H1 (cell line): ENCODE measurements around the gene GIGYF2. TPM values are rescaled to one million over a fixed set of nuclear protein-coding genes. Genes with fewer than 3 reads are reported as not detected.
A peak's percentile ranks its signal among the peaks of the same experiment; 100 is the strongest.

Experiments used
- CTCF ChIA-PET: fragments of 300-600 bp; sonication (Branson Sonifier 250); formaldehyde crosslinking; loops from one replicate; lab custom pipeline; 2021; ENCODE audit not compliant: partially characterized antibody; lab: Charles Lee
- POLR2A ChIA-PET: fragments of 300-600 bp; sonication (Branson Sonifier 250); formaldehyde crosslinking; loops from one replicate; lab custom pipeline; 2021; ENCODE audit warnings: inconsistent platforms; ENCODE audit not compliant: partially characterized antibody; lab: Charles Lee
- DNase-seq, 2 experiments: peaks; one replicate each; pipeline versions ENCODE4 v3.0.0 to v3.0.0-alpha.2; 2010 to 2022; ENCODE audit warnings: low spot score in 2 of 2, low read depth in 1 of 2, mixed read lengths in 1 of 2
- FAIRE-seq: peaks from 2 replicates; lab custom pipeline; 2011; peaks lifted over from hg19 to GRCh38; lab: Jason Lieb, UNC
- H2AFZ ChIP-seq: 2 replicates; pipeline ENCODE4 v1.8.1; 2012; ENCODE audit warnings: low read length, inconsistent platforms
- H2AK5ac ChIP-seq: 2 replicates; pipeline ENCODE4 v1.6.1; 2013; ENCODE audit warnings: low read depth, low read length
- H2BK120ac ChIP-seq: replicated peaks from 2 replicates; pipeline ENCODE3; 2013; ENCODE audit warnings: low read depth, low read length, inconsistent platforms
- H2BK12ac ChIP-seq: 2 replicates; pipeline ENCODE4 v1.6.1; 2013; ENCODE audit warnings: low read depth, low read length
- H2BK15ac ChIP-seq: 2 replicates; pipeline ENCODE4 v1.6.1; 2013; ENCODE audit warnings: low read length
- H2BK20ac ChIP-seq: 2 replicates; pipeline ENCODE4 v1.6.1; 2013; ENCODE audit warnings: low read length
- H2BK5ac ChIP-seq: 2 replicates; pipeline ENCODE4 v1.6.1; 2013; ENCODE audit warnings: low read depth, low read length
- H3K14ac ChIP-seq: 2 replicates; pipeline ENCODE4 v1.6.1; 2013; ENCODE audit warnings: inconsistent platforms; ENCODE audit not compliant: insufficient read length
- H3K18ac ChIP-seq: 2 replicates; pipeline ENCODE4 v1.6.1; 2013; ENCODE audit warnings: low read length; ENCODE audit errors: extremely low read depth
- H3K23ac ChIP-seq: 2 replicates; pipeline ENCODE4 v1.6.1; 2013; ENCODE audit warnings: inconsistent platforms; ENCODE audit not compliant: insufficient read length
- H3K23me2 ChIP-seq: 2 replicates; pipeline ENCODE4 v1.6.1; 2013; ENCODE audit warnings: low read depth, low read length
- H3K27ac ChIP-seq: 2 replicates; pipeline ENCODE4 v1.6.1; 2011; ENCODE audit warnings: low read depth, low read length, inconsistent platforms
- H3K27me3 ChIP-seq, 4 experiments: replicated peaks in 1 of 4; 1 replicate in 1 of 4; 2 replicates in 3 of 4; pipeline versions ENCODE4 v1.6.1 to v1.8.1; 2011 to 2013; ENCODE audit warnings: low read length in 3 of 4, mild to moderate bottlenecking in 3 of 4, inconsistent platforms in 2 of 4, mixed read lengths in 2 of 4, moderate library complexity in 1 of 4; ENCODE audit not compliant: control insufficient read depth in 3 of 4, insufficient read depth in 3 of 4; ENCODE audit errors: extremely low read depth in 1 of 4
- H3K36me3 ChIP-seq, 4 experiments: 2 replicates each; pipeline versions ENCODE4 v1.6.1 to v1.8.1; 2011 to 2013; ENCODE audit warnings: mild to moderate bottlenecking in 4 of 4, low read length in 3 of 4, moderate library complexity in 2 of 4, control low read depth in 1 of 4, inconsistent platforms in 1 of 4; ENCODE audit not compliant: insufficient read depth in 4 of 4, control insufficient read depth in 2 of 4
- H3K4ac ChIP-seq: replicated peaks from 2 replicates; pipeline ENCODE3; 2013; ENCODE audit warnings: low read length, low read depth, mixed read lengths, inconsistent platforms; ENCODE audit not compliant: insufficient read length
- H3K4me1 ChIP-seq, 4 experiments: replicated peaks in 1 of 4; 1 replicate in 1 of 4; 2 replicates in 3 of 4; pipeline versions ENCODE4 v1.6.1 to v1.8.1; 2011 to 2013; ENCODE audit warnings: low read length in 3 of 4, inconsistent platforms in 2 of 4, mixed read lengths in 1 of 4; ENCODE audit not compliant: insufficient read depth in 4 of 4, control insufficient read depth in 3 of 4
- H3K4me2 ChIP-seq, 2 experiments: 2 replicates each; pipeline versions ENCODE4 v1.6.1 to v1.8.1; 2011 to 2013; ENCODE audit warnings: low read depth in 2 of 2, low read length in 2 of 2, control low read depth in 1 of 2, inconsistent platforms in 1 of 2, mild to moderate bottlenecking in 1 of 2; ENCODE audit not compliant: insufficient read depth in 1 of 2
- H3K4me3 ChIP-seq, 4 experiments: fragments of 200-600, 300-600 bp in 1 of 4; sonication (generic), shearing (Covaris generic), sonication (Bioruptor Twin) in 1 of 4; 2 replicates each; pipeline versions ENCODE4 v1.5.1 to v1.8.1; 2011 to 2016; ENCODE audit warnings: low read length in 4 of 4, low read depth in 3 of 4, control low read depth in 2 of 4, inconsistent platforms in 2 of 4, mild to moderate bottlenecking in 2 of 4, mixed read lengths in 1 of 4, moderate library complexity in 1 of 4; ENCODE audit not compliant: insufficient read depth in 2 of 4; ENCODE audit errors: extremely low read depth in 1 of 4
- H3K56ac ChIP-seq: replicated peaks from 2 replicates; pipeline ENCODE3; 2013; ENCODE audit warnings: low read depth, mild to moderate bottlenecking, mixed read lengths, low read length, inconsistent platforms; ENCODE audit not compliant: insufficient read length
- H3K79me1 ChIP-seq: 2 replicates; pipeline ENCODE4 v1.6.1; 2013; ENCODE audit warnings: low read depth, low read length, control low read depth
- H3K79me2 ChIP-seq, 2 experiments: 2 replicates each; pipeline versions ENCODE4 v1.6.1 to v1.8.1; 2012 to 2013; ENCODE audit warnings: low read length in 2 of 2, mild to moderate bottlenecking in 2 of 2, inconsistent platforms in 1 of 2; ENCODE audit not compliant: insufficient read depth in 2 of 2, control insufficient read depth in 1 of 2
- H3K9ac ChIP-seq, 4 experiments: replicated peaks in 1 of 4; 1 replicate in 1 of 4; 2 replicates in 3 of 4; pipeline versions ENCODE4 v1.6.1 to v1.8.1; 2011 to 2013; ENCODE audit warnings: low read depth in 3 of 4, low read length in 3 of 4, control low read depth in 2 of 4, mild to moderate bottlenecking in 2 of 4, moderate library complexity in 2 of 4, inconsistent platforms in 1 of 4; ENCODE audit errors: extremely low read depth in 1 of 4
- H3K9me3 ChIP-seq, 2 experiments: 2 replicates each; pipeline versions ENCODE4 v1.6.1 to v1.8.1; 2012 to 2013; ENCODE audit warnings: mild to moderate bottlenecking in 2 of 2, moderate library complexity in 2 of 2, control low read depth in 1 of 2, inconsistent platforms in 1 of 2, low read depth in 1 of 2, low read length in 1 of 2, mixed read lengths in 1 of 2; ENCODE audit not compliant: insufficient read depth in 2 of 2
- H4K20me1 ChIP-seq, 2 experiments: replicated peaks in 1 of 2; 2 replicates each; pipeline versions ENCODE3 to v1.8.1; 2011 to 2013; ENCODE audit warnings: inconsistent platforms in 2 of 2, low read length in 2 of 2, mild to moderate bottlenecking in 1 of 2; ENCODE audit not compliant: insufficient read depth in 2 of 2, control insufficient read depth in 1 of 2
- H4K5ac ChIP-seq: 2 replicates; pipeline ENCODE4 v1.6.1; 2013; ENCODE audit warnings: low read length, low read depth, mixed read lengths, inconsistent platforms; ENCODE audit not compliant: insufficient read length
- H4K8ac ChIP-seq: 2 replicates; pipeline ENCODE4 v1.8.0; 2013; ENCODE audit warnings: mild to moderate bottlenecking, moderate library complexity, low read length, inconsistent platforms; ENCODE audit not compliant: insufficient read depth; ENCODE audit errors: extremely low read depth
- H4K91ac ChIP-seq: replicated peaks from 2 replicates; pipeline ENCODE3; 2013; ENCODE audit warnings: low read length, mixed read lengths, inconsistent platforms; ENCODE audit not compliant: insufficient read length
- CTBP2 ChIP-seq: IDR thresholded peaks from 2 replicates; pipeline ENCODE4 v1.7.0; 2011; ENCODE audit warnings: borderline replicate concordance, mild to moderate bottlenecking, moderate library complexity, mixed read lengths, low read length; ENCODE audit not compliant: insufficient read depth, insufficient read length
- E2F6 ChIP-seq: IDR thresholded peaks from 2 replicates; pipeline ENCODE4 v1.6.1; 2012; ENCODE audit warnings: inconsistent platforms
- EGR1 ChIP-seq: IDR thresholded peaks from 2 replicates; pipeline ENCODE4 v1.6.1; 2011; ENCODE audit warnings: low read depth, low read length, borderline replicate concordance
- FOSL1 ChIP-seq: IDR thresholded peaks from 2 replicates; pipeline ENCODE4 v1.6.1; 2011; ENCODE audit warnings: mild to moderate bottlenecking, low read depth, low read length, moderate library complexity; ENCODE audit not compliant: insufficient read depth
- WGBS, 2 experiments: shearing (Covaris generic) in 1 of 2; methylation state at CpG; one replicate each; pipeline versions ENCODE4 v1.1.6 to v1.1.7; 2013 to 2015; ENCODE audit warnings: low lambda C conversion rate in 2 of 2, mixed read lengths in 2 of 2, inconsistent platforms in 1 of 2, low coverage in 1 of 2, missing lambda C conversion rate in 1 of 2; ENCODE audit not compliant: insufficient replicate concordance in 2 of 2, insufficient coverage in 1 of 2, insufficient read length in 1 of 2; ENCODE audit errors: extremely low coverage in 1 of 2, missing lambda C conversion rate in 1 of 2; 5-methylcytosine and 5-hydroxymethylcytosine counted together
- polyA plus RNA-seq, 7 experiments: library from polyadenylated mRNA; depleted of rRNA in 3 of 7; stranded (reverse) in 5 of 7; unstranded in 2 of 7; fragments of >200 nt in 5 of 7; fragments of 200-250 nt in 2 of 7; gene quantifications; 1 replicate in 5 of 7; 2 replicates in 1 of 7; 4 replicates in 1 of 7; pipeline versions ENCODE4 v1.2.1 to v1.2.3, GENCODE V29; 2011 to 2013; ENCODE audit warnings: missing spikeins in 2 of 7, mixed read lengths in 2 of 7
- total RNA-seq: library from RNA; stranded (reverse); fragmentation: NEBNext Ultra II Directional; extraction: Animal tissue kit (Norgen Biotek cat#: 25700); gene quantifications from 2 replicates; pipeline ENCODE4 v1.2.1, GENCODE V29; 2021

The GIGYF2 gene
- total and polyA plus RNA-seq, 2 of the 8 experiments (the other 6 are each of a cell fraction or from before 2014, with no cell fraction given), result 22.3 to 62.0 TPM

- no peak overlapping the region for H2BK20ac ChIP-seq
- H2BK15ac ChIP-seq, result no peak overlapping the region
- H4K20me1 ChIP-seq, result no peaks in the 10 kb centered on the region
- no peak overlapping the region for H3K27ac ChIP-seq
- no peak overlapping the region for H2AK5ac ChIP-seq
- H4K5ac ChIP-seq, result no peak overlapping the region
- H2BK5ac ChIP-seq, result no peak overlapping the region
- 0 out of 2 replicates have a peak overlapping the region, but pooled peaks have one; percentile 17 for H2BK12ac ChIP-seq
- H3K79me1 ChIP-seq, result no peaks in the 10 kb centered on the region
- H3K56ac ChIP-seq, result no peak overlapping the region
- FAIRE-seq (no peak), DNase-seq (no peak)
- H3K4ac ChIP-seq, result no peak overlapping the region
- TF ChIP-seq EGR1, result no peak
- TF ChIP-seq E2F6, result no peak
- TF ChIP-seq CTBP2, result no peak
- TF ChIP-seq FOSL1, result no peak
- CTCF ChIA-PET, result interaction anchor here (1.2 to 1.5 kb wide), 3 partner anchors 16 to 349 kb away, joined by 3 to 4 read pairs (median 4); partner anchors contain the start of gene EFHD1
- no peak overlapping the region for H2BK120ac ChIP-seq
- no peak overlapping the region for H3K14ac ChIP-seq
- no peak overlapping the region for H2AFZ ChIP-seq
- no peak overlapping the region for H4K8ac ChIP-seq
- H3K9me3 ChIP-seq, result no peaks in the 10 kb centered on the region
- H3K36me3 ChIP-seq, result no peaks in the 10 kb centered on the region
- H3K9ac ChIP-seq, result no peak overlapping the region
- H3K4me1 ChIP-seq, result no peaks in the 10 kb centered on the region
- WGBS, 2 experiments, result 92% methylated on average over 11 of the region's 11 CpGs; no CpG with 5 or more reads in 1 of the 2 experiments
- no peak overlapping the region for H3K4me2 ChIP-seq
- no peak overlapping the region for H3K18ac ChIP-seq
- no peaks in the 10 kb centered on the region; a peak in 1 of 7 replicates for H3K27me3 ChIP-seq
- no peak overlapping the region for H4K91ac ChIP-seq
- H3K23me2 ChIP-seq, result no peaks in the 10 kb centered on the region
- POLR2A ChIA-PET, result interaction anchor here (1.0 to 1.3 kb wide), 2 partner anchors 14 to 16 kb away, joined by 3 read pairs; partner anchors contain the start of gene EFHD1
- no peaks in the 10 kb centered on the region for H3K79me2 ChIP-seq
- H3K23ac ChIP-seq, result no peak overlapping the region
- H3K4me3 ChIP-seq, result no peak overlapping the region
These were observed 48.1 kb upstream of the GIGYF2 start for GRCh38 chr2:232649033-232649432.
